ENCODE data around the gene APMAP.

- TF ChIP-seq REST (IDR thresholded peaks at IDR 0.05; ENCODE audit: insufficient read depth in 1 of 2, low read depth in 2 of 2, low read length in 2 of 2) = no peak
- TF ChIP-seq TAF1 (IDR thresholded peaks at IDR 0.05; ENCODE audit: borderline replicate concordance, insufficient read depth, low read length) = no peak
- no peak for TF ChIP-seq SIN3A (IDR thresholded peaks at IDR 0.05; ENCODE audit: borderline replicate concordance, insufficient read depth, low read length)
- TF ChIP-seq POLR2AphosphoS5 (IDR thresholded peaks at IDR 0.05; ENCODE audit: low read depth, low read length) = no peak
- no peak for TF ChIP-seq FOXP2 (optimal IDR thresholded peaks at IDR 0.05; ENCODE audit: borderline replicate concordance, extremely low read depth, extremely low read length, insufficient read depth)
Observed at GRCh38 chr20:24994470-24995368, 2.2 kb upstream of the APMAP start.

Measured in PFSK-1 (cell line).